ENCODE data around the gene RPL7L1.
"Not testable (repeated sequence)": the region's sequence is repeated elsewhere in the genome, so short reads cannot be mapped to it uniquely, and the experiment has no call there.

RPL7L1 gene

DNA sequence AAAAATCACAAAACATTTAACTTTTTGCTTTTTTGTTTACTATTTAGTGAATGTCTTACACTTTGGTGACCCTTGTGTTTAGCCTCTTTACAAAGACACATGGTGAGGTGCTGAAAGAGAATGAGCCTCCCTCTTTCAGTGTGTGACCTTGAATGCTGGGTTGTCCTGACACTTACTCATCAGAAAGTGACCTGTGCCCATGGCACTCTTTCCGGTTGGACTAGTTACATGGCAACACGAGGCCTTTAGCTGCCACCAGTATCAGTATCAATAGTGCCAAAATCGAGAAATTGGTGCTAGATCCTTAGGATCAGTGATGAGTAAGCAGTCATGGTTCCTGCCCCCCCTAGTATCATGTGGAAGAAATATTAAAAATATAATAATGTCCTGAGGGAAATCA, 1.7 kb upstream of the RPL7L1 start:
- no peak overlapping the region for H3K27ac Mint-ChIP-seq
- peaks cover 2% of the 10 kb centered on the region for H3K36me3 Mint-ChIP-seq
- no peak for ATAC-seq (ENCODE audit: low read depth)
- peak overlapping the region; percentile 21 for H3K4me3 Mint-ChIP-seq
- no peaks in the 10 kb centered on the region for H3K27me3 Mint-ChIP-seq
- DNase-seq (ENCODE audit: low spot score in 2 of 2): no peak
- H3K4me1 Mint-ChIP-seq: peaks cover 6% of the 10 kb centered on the region
- no peaks in the 10 kb centered on the region for H3K9me3 Mint-ChIP-seq

DNA sequence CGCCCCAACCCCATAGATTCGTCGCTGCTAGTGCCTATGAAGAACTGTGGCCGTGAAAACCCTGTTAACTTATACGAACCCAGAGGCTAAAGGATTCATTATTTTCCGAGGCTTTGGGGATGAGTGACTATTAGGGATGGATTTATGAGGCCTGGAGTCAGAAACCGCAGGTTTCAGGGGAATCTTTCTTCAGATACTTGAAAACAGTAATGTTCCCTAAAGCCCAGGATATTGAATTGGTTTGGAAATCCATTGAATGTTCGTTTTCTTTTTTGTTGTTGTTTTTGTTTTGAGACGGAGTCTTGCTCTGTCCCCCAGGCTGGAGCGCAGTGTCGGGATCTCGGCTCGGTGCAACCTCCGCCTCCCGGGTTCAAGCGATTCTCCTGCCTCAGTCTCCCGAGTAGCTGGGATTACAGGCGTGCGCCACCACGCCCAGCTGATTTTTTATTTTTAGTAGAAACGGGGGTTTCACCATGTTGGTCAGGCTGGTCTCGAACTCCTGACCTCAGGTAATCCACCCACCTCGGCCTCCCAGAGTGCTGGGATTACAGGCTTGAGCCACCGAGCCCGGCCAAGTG, 913 bp downstream of the RPL7L1 start:
- not testable (repeated sequence) for DNase-seq (ENCODE audit: low spot score in 2 of 2); ATAC-seq (ENCODE audit: low read depth); H3K4me1 Mint-ChIP-seq; H3K9me3 Mint-ChIP-seq; H3K27me3 Mint-ChIP-seq
- Mint-ChIP-seq H3K4me3 (peak overlapping the region; percentile 100), H3K36me3 (peaks cover 15% of the 10 kb centered on the region), H3K27ac (peak overlapping the region; percentile 99)

DNA sequence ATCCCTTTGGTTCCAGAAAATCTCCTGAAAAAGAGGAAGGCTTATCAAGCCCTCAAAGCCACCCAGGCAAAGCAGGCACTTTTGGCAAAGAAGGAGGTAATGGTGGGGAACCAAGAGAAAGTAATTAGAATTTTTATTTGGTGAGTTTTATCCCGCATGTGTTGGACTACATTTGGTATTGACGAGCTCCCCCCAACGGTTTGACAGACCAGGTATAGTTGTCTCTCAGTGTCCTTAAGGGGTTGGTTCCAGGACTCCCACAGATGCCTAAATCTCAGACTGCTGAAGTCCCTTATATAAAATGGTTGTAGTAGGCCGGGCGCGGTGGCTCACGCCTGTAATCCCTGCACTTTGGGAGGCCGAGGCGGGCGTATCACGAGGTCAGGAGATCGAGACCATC, 1.5 kb downstream of the RPL7L1 start:
- not testable (repeated sequence) for H3K4me1 Mint-ChIP-seq; DNase-seq (ENCODE audit: low spot score in 2 of 2); ATAC-seq (ENCODE audit: low read depth); H3K9me3 Mint-ChIP-seq; H3K27me3 Mint-ChIP-seq
- Mint-ChIP-seq H3K4me3 (peak overlapping the region; percentile 100), H3K27ac (peak overlapping the region; percentile 99), H3K36me3 (peaks cover 15% of the 10 kb centered on the region)

DNA sequence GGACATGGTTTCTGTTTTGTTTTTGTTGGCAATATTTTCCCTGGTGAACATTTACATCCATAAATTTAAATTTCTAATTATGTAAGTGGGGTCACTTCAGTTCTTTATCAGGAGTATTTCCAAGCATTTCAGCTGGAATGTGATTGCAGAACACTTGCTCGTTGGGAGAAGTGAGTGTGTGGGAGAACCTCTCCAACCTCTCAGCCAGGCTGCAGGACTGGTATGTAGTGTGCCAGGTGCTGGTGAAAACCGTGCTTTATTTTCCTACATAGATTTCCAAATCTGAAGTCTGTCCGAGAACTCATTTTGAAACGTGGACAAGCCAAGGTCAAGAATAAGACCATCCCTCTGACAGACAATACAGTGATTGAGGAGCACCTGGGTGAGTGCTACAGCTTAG, 6.3 kb downstream of the RPL7L1 start:
- ATAC-seq (ENCODE audit: low read depth) (no peak), DNase-seq (ENCODE audit: low spot score in 2 of 2) (no peak)
- H3K4me1 Mint-ChIP-seq: peaks cover under 1% of the 10 kb centered on the region
- no peak overlapping the region for H3K27ac Mint-ChIP-seq
- peaks cover 13% of the 10 kb centered on the region for H3K36me3 Mint-ChIP-seq
- H3K9me3 Mint-ChIP-seq: no peaks in the 10 kb centered on the region
- no peak overlapping the region for H3K4me3 Mint-ChIP-seq
- no peaks in the 10 kb centered on the region for H3K27me3 Mint-ChIP-seq

DNA sequence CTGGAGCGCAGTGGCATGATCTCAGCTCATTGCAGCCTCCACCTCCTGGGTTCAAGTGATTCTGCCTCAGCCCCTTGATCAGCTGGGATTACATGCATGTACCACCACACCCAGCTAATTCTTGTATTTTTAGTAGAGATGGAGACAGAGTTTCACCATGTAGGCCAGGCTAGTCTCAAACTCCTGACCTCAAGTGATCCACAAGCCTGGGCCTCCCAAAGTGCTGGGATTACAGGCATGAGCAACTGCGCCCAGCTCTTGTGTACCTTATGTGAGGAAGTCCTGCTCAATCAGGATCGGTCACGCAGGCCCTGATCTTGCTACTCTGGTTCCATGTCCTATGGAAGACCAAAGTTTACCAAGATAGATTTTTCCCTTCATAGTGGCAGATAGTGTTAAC, 8.8 kb downstream of the RPL7L1 start:
- DNase-seq (ENCODE audit: low spot score in 2 of 2); H3K27me3 Mint-ChIP-seq; H3K27ac Mint-ChIP-seq; H3K9me3 Mint-ChIP-seq; ATAC-seq (ENCODE audit: low read depth); H3K4me1 Mint-ChIP-seq; H3K4me3 Mint-ChIP-seq: not testable (repeated sequence)
- H3K36me3 Mint-ChIP-seq: peaks cover 12% of the 10 kb centered on the region

DNA sequence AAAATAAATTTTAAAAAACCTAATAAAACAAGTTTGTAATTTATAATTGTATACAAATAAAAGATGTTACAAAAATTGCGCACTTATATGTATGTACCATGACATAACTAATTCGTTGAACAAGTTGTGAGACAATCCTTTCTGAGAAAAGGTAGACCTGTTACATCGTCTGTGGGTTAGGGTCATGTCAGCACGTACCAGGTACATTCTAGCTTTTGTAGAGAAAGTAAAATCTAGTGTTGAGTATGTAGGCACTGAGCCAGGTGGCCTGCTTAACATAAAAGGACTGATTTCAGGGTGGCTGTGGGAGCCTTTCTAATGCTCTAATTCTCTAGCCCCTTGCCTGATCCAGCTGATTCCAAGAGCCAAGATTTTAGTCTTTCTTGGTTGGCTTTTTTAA, 10.4 kb downstream of the RPL7L1 start:
- H3K36me3 Mint-ChIP-seq: peaks cover 1% of the 10 kb centered on the region
- no peaks in the 10 kb centered on the region for H3K27me3 Mint-ChIP-seq
- ATAC-seq (ENCODE audit: low read depth) (no peak), DNase-seq (ENCODE audit: low spot score in 2 of 2) (no peak)
- peak overlapping the region; percentile 94 for H3K27ac Mint-ChIP-seq
- H3K4me1 Mint-ChIP-seq: peaks cover 23% of the 10 kb centered on the region
- peak overlapping the region; percentile 96 for H3K4me3 Mint-ChIP-seq
- H3K9me3 Mint-ChIP-seq: no peaks in the 10 kb centered on the region

DNA sequence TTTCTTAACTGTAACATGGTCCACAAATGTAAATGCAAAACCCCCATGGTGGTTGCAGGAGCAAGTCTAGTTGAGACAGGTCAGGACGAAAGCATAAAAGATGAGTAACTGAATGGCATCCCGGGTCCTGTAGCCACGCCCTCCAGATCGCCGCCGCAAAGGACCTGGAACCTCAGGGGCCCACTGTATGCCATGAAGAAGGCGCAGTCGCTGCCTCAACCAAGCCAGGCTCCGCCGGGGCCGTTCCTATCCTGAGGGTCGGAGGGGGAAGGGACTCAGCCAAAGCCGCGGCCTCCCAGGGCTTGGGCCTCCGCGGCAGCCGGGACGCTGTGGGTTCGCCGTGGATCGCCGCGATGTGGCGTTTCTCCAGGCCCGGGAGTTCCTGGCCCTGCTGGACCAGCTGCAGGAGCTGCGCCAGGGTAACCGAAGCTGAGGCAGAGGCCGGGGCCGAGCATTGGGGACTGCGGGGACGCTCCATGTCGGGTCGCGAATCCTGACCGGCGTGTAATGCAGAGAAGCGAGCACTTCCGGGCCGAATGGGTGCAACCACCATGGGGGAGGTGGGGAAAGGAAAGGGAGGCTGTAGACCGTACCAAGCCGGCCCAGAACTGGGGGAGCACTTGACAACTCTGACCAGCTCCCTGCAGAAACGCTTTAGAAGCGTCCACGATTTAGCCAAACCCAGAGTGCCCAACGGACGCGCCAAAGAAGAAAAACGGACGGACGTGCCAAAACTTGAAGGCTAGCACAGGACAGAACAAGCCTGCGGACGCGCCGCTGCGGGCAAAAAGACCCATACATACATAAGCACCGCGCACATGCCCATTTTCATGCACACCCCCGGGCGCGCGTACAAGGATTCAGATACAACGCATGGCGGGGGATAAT, 11.1 kb downstream of the RPL7L1 start:
- Mint-ChIP-seq H3K4me1 (peaks cover 23% of the 10 kb centered on the region), H3K27me3 (no peaks in the 10 kb centered on the region), H3K9me3 (no peaks in the 10 kb centered on the region), H3K27ac (peak overlapping the region; percentile 94), H3K4me3 (peak overlapping the region; percentile 96), H3K36me3 (no peaks in the 10 kb centered on the region)
- DNase-seq (ENCODE audit: low spot score in 2 of 2): peak; percentile 82 to 83
- peak; percentile 95 for ATAC-seq (ENCODE audit: low read depth)

DNA sequence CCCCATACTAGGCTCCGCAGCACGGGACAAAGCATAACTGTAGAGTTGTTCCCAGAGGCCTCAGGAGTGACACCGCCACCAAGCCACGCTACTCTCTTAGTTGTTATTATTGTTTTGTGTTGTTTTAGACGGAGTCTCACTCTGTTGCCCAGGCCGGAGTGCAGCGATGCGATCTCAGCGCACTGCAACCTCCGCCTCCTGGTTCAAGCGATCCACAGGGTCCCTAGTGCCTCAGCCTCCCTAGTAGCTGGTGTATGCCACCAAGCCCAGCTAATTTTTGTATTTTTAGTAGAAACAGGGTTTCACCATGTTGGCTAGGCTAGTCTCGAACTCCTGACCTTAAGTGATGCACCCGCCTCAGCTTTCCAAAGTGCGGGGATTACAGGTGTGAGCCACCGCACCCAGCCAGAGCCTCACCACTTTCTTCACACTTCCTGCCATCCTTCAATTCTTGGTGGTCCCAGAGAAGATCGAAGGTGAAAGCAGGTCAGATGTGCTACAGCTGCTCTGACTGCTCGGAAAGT, 11.8 kb downstream of the RPL7L1 start:
- DNase-seq (ENCODE audit: low spot score in 2 of 2): no peak
- ATAC-seq (ENCODE audit: low read depth): no peak
- H3K27ac Mint-ChIP-seq: peak overlapping the region; percentile 94
- peak overlapping the region; percentile 96 for H3K4me3 Mint-ChIP-seq
- H3K9me3 Mint-ChIP-seq: no peaks in the 10 kb centered on the region
- H3K27me3 Mint-ChIP-seq: no peaks in the 10 kb centered on the region
- peaks cover 23% of the 10 kb centered on the region for H3K4me1 Mint-ChIP-seq
- H3K36me3 Mint-ChIP-seq: no peaks in the 10 kb centered on the region

DNA sequence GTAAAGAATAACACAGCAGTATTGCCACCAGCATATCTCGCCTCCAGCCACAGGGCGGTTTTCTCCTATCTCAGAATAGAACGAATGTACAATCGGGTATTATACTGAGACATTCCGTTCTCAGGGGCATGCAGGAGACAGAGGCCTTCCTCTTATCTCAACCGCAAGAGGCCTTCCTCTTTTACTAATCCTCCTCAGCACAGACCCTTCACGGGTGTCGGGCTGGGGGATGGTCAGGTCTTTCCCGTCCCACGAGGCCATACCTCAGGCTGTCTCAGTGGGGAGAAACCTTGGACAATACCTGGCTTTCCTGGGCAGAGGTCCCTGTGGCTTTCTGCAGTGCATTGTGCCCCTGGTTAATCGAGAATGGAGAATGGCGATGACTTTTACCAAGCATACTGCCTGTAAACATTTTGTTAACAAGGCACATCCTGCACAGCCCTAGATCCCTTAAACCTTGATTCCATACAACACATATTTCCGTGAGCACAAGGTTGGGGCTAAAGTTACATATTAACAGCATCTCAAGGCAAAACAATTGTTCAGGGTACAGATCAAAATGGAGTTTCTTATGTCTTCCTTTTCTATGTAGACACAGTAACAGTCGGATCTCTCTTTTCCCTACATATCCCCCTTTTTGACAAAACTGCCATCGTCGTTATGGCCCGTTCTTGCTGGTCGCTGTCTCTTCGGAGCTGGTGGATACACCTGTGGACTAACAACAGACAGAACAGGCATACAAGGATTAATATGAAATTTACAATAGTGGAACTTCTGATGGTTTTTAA, 14.8 kb downstream of the RPL7L1 start:
- H3K27me3 Mint-ChIP-seq; ATAC-seq (ENCODE audit: low read depth); H3K36me3 Mint-ChIP-seq; H3K9me3 Mint-ChIP-seq: not testable (repeated sequence)
- H3K4me3 Mint-ChIP-seq: peak overlapping the region; percentile 21
- H3K27ac Mint-ChIP-seq: peak overlapping the region; percentile 86
- peaks cover 23% of the 10 kb centered on the region for H3K4me1 Mint-ChIP-seq
- DNase-seq (ENCODE audit: low spot score in 2 of 2): peak in 1 of 2 donors; percentile 28

DNA sequence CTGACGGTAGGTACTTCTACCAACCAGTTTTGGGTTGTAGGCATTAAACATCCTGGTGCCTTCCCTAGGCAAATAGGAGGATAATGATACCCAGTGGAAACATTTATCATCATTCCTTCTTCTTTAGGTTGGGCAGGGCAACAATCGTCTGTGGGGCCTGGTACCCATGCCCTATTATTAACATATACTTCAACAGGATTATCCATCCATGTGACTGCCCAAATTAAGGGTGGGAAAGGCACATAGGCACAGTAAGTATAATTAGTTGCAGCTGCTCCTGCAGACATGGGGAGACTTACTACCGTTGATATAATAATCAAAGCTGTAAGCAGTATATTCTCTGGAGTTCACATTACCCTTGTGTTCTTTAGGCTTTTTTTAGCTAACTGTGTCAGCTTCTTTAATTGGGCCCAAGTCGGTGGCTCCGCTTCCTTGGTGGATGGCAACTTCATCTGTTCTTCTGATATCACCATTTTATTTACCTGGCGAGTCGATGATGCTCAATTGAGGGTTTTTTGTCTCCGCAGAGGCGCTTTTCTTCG, 16.8 kb downstream of the RPL7L1 start:
- Mint-ChIP-seq H3K9me3 (no peaks in the 10 kb centered on the region), H3K36me3 (no peaks in the 10 kb centered on the region), H3K4me3 (no peak overlapping the region), H3K4me1 (peaks cover 18% of the 10 kb centered on the region), H3K27ac (no peak overlapping the region), H3K27me3 (no peaks in the 10 kb centered on the region)
- no peak for DNase-seq (ENCODE audit: low spot score in 2 of 2)
- no peak for ATAC-seq (ENCODE audit: low read depth)

DNA sequence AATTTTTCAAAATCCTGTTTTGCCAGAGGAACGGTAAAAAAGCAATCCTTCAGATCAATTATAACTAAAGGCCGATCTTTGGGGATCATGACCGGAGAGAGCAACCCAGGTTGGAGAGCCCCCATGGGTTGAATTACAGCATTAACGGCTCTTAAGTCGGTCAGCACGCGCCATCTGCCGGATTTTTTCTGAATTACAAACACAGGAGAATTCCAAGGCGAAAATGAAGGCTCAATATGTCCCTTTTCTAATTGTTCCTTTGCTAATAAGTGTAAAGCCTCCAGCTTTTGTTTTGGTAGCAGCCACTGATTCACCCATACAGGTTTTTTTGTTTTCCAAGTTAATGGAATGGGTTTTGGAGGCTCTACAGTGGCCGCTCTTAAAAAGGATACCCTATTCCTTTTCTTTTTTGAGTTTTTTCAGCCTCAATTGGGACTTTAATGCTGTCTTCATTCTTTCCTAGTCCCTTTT, 19.5 kb downstream of the RPL7L1 start:
- Mint-ChIP-seq H3K27me3 (no peaks in the 10 kb centered on the region), H3K4me3 (no peak overlapping the region), H3K27ac (no peak overlapping the region), H3K36me3 (no peaks in the 10 kb centered on the region), H3K4me1 (peaks cover 15% of the 10 kb centered on the region), H3K9me3 (no peaks in the 10 kb centered on the region)
- ATAC-seq (ENCODE audit: low read depth): no peak
- peak; percentile 80 to 83 for DNase-seq (ENCODE audit: low spot score in 2 of 2)

DNA sequence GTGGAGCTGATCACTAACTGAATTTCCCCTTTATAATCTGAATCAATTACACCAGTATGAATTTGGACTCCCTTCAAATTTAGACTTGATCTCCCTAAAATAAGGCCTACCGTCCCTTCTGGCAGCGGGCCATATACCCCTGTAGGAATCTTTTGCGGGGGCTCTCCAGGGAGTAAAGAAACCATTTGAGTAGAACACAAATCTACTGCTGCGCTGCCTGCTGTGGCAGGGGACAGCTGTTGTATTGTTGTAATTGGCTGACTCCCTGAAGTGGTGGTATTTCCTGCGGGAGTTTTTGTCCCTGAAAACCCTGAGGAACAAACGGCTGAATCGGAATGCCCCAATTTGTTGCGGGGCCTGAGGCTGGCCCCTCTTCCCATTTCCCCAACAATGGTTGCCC, 20.5 kb downstream of the RPL7L1 start:
- Mint-ChIP-seq H3K36me3 (no peaks in the 10 kb centered on the region), H3K27me3 (no peaks in the 10 kb centered on the region), H3K4me1 (peaks cover 8% of the 10 kb centered on the region), H3K4me3 (no peak overlapping the region), H3K9me3 (no peaks in the 10 kb centered on the region), H3K27ac (no peak overlapping the region)
- DNase-seq (ENCODE audit: low spot score in 2 of 2): no peak
- ATAC-seq (ENCODE audit: low read depth): no peak

DNA sequence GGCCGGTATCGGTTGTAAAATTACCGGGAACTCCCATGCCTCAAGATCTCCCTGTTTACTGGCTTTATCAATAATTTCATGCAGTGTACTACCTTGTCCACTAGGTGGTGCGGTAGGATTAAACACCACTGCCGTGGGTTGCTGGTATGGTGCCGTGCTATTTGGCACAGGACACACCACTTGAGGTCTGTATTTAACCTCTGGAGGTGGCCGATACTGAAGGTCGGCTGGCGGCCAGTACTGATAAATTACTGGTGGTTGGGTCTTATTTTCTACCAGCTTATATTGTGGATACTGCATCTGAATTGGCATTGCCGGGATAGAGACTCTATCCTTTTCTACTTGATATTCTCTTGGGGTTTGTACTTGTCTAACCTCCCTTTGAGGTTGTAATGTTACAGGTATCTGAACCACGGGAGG, 22.1 kb downstream of the RPL7L1 start:
- no peaks in the 10 kb centered on the region for H3K9me3 Mint-ChIP-seq
- H3K4me3 Mint-ChIP-seq: no peak overlapping the region
- DNase-seq (ENCODE audit: low spot score in 2 of 2) (peak; percentile 70 to 79), ATAC-seq (ENCODE audit: low read depth) (peak; percentile 93)
- H3K27ac Mint-ChIP-seq: no peak overlapping the region
- H3K4me1 Mint-ChIP-seq: peaks cover 8% of the 10 kb centered on the region
- H3K36me3 Mint-ChIP-seq: no peaks in the 10 kb centered on the region
- no peaks in the 10 kb centered on the region for H3K27me3 Mint-ChIP-seq
